Activated CD8-positive, alpha-beta memory T cell treated with anti-CD3 and anti-CD28 coated beads, Interleukin-2, amount 50 U/mL, for 4 hours (primary cell): ENCODE measurements around the gene PHPT1.
"Not testable (repeated sequence)": the region's sequence is repeated elsewhere in the genome, so short reads cannot be mapped to it uniquely, and the experiment has no call there.

Experiments used
- DNase-seq: peaks from one replicate; pipeline ENCODE4 v3.0.0-alpha.2; 2020

Gene PHPT1

GRCh38 chr9:136849038-136849959 lies at the start of gene PHPT1:
TSS of gene PHPT1 (plus strand) at chr9:136849409. CDS start at chr9:136849431, 22 bp downstream.
- peak; percentile 95 for DNase-seq

DNA sequence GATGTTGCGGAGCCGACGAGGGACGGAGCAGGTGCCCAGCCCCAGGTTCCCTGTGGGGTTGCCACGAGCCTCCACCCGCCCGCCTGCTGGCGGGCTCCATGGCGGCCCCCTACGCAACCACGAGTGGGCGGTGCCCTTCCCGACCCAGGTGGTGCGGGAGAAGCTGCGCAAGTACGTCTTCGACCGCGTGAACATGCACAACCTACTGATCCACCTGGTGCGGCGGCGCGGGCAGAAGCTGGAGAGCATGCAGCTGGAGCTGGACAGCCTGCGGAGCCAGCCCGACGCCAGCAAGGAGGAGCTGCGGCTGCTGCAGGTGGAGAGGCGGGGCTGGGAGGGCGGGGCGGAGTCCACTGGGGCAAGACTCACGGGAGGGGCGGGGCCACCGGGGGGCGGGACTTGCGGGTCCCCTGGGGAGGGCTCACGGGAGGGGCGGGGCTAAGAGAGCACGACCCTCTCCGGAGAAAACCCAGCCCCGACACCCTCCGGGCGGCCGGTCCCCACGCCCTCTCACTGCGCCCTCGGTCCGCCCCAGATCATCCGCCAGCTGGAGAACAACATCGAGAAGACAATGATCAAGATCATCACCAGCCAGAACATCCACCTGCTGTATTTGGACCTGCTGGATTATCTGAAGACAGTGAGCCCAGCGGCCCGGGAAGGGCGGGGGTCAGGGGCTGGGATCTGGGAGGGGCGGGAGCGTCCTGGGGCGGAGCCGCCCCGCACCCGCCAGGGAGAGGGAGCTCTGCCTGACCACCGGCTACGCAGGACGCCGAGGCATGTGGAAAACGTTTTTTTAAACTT lies 49.2 kb upstream of the PHPT1 start:
- peak; percentile 94 for DNase-seq

- no peak for DNase-seq
Observed at GRCh38 chr9:136802321-136802720, 46.9 kb upstream of the PHPT1 start.

DNA sequence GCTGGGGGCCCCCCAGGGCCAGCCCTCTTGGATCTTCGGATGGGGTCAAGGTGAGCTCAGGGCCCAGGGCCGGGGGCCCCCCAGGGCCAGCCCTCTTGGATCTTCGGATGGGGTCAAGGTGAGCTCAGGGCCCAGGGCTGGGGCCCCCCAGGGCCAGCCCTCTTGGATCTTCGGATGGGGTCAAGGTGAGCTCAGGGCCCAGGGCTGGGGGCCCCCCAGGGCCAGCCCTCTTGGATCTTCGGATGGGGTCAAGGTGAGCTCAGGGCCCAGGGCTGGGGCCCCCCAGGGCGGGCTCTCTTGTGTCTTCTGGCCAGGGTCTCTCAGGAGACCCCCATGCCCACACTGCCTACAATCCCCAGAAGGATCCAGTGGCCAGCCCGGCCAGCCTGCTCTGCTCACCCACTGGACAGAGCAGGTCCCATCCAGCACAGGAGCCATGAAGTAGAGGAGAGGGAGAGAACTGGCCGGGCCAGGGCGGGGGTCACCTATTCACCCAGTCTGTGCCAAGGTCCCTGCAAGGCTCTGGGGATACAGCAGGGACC lies 46.1 kb upstream of the PHPT1 start:
- not testable (repeated sequence) for DNase-seq

GRCh38 chr9:136803551-136804508 lies 45.4 kb upstream of the PHPT1 start:
- no peak for DNase-seq

DNA sequence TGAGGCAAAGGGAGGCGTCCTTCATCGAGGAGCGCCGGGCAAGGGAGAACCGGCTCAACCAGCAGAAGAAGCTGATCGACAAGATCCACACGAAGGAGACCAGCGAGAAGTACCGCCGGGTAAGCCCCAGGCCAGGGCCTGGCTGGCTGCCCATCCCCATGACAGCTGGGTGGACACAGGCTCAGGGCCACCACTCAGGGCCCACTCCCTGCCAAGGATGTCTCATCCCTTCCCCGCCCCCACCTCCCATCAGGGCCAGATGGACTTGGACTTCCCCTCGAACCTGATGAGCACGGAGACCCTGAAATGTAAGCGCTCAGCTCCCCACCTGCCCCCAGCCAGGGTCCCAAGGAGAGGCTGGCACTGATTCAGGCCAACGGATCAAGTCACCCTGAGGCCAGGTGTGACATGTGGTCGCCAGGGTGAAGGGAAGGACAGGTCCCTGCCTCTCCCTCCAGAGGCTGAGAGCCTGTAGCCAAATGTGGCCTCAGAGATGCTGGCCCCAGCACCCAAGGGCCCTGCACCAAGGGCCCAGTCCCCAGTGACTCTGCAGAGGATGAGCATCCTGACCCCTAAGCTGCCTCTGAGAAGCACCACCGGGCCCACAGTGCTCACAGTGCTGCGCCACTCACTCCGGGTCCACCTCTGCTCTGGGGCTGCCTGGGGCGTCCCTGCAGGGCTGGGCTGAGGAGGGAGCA lies 44.6 kb upstream of the PHPT1 start:
- DNase-seq: no peak

DNA sequence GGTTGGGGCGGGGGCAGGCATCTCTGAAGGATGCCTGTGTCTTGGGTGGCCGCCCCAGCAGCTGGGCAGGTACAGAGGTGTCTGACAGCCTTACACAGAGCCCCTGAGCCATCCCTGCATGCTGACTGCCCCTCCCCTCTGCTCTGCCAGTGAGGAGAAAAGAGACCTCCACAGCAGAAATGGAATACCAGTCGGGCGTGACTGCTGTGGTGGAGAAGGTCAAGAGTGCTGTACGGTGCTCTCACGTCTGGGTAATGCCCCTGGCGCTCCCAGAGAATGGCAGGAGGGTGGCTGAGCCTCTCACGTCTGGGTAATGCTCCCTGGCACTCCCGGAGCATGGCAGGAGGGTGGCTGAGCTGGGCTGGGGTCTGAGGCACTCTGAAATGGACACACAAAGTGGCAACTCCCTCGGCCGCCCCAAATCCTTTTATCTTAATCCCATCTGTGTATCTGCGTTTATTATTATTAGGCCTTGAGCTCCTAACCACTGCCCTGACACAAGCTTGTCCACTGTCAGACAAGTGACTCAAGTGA lies 43.9 kb upstream of the PHPT1 start:
- no peak for DNase-seq

GRCh38 chr9:136806067-136806466 lies 43.1 kb upstream of the PHPT1 start:
- DNase-seq: no peak

- DNase-seq: no peak
Observed at GRCh38 chr9:136806631-136807201, 42.5 kb upstream of the PHPT1 start.

- DNase-seq: peak; percentile 81
Observed at GRCh38 chr9:136807281-136808074, 41.7 kb upstream of the PHPT1 start, which contains the start of gene RABL6. TSS of gene RABL6 (plus strand) at chr9:136807948. CDS start at chr9:136808197, 249 bp downstream.

DNA sequence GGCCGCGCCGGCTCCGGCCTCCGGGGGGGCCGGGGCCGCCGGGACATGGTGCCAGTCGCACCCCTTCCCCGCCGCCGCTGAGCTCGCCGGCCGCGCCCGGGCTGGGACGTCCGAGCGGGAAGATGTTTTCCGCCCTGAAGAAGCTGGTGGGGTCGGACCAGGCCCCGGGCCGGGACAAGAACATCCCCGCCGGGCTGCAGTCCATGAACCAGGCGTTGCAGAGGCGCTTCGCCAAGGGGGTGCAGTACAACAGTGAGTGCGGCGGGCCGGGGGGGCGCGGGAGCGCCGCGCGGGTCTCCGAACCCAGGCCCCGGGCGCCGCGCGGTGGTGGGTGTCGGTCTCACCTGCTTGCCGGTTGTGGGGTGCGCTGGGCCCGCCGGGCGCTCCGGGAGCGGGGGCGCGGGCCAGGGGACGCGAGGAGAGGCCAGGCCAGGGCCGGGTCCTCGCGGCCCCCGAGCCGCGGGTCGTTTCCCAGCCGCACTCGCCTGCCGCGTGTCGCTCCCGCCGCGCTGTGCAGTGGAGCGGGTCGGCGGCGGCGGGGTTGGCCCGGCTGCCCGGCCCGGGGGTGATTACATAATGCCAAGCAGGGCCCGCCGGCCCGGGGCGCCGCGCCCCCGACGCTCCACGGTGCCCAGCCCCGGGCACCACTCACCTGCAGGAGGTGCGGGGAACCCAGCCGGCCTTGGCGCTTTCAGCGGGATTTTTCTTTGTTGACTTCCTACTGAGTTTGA lies 41.0 kb upstream of the PHPT1 start:
- DNase-seq: peak; percentile 62

GRCh38 chr9:136808806-136809158 lies 40.4 kb upstream of the PHPT1 start:
- no peak for DNase-seq

DNA sequence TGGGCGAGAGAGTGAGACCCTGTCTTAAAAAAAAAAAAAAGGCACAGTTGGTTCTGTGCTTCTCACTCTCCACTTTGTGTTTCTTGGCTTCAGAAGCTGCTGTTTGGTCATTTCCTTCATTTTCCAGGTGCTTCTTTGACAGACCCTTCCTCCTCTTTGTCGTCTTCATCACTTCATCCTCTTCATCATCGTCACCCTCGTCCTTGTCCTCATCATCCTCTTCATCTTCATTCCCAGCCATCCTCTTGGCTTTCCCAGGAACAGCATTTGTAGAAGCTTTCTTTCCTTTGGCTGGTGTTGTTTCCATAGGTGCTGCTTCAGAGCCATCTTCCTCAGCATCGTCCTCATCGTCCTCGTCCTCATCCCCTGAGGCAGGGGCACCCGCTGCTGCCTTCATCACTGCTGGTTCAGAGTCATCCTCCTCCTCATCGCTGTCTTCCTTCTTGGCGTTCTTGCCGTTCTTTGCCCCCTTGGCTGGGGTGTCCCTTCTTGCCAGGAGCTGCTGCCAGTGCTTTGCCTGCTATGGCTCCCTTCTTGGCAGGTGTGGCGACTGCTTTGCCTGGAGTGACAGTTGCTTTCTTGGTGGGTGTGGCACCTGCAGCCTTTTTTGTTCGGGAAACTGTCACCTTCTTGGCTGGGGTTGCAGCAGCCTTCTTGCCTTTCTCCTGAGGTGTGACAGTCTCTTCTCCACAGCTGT lies 34.3 kb upstream of the PHPT1 start:
- no peak for DNase-seq

DNA sequence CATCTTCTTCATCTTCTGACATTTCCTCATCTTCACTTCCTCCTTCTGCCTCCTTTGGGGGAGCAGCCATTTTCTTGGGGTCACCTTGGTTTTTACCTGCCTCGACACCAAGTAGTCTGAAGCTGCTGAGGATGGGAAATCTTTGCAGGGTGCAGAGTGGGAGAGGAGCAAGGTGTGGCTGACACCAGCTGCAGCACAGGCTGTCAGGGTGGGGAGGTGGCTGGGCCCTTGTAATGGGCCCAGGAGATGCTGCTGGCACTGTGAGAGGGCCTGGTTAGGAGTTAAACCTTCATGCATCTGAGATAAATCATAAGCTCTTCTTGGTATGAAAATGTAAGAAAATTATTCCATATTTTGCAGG lies 33.8 kb upstream of the PHPT1 start:
- no peak for DNase-seq

DNA sequence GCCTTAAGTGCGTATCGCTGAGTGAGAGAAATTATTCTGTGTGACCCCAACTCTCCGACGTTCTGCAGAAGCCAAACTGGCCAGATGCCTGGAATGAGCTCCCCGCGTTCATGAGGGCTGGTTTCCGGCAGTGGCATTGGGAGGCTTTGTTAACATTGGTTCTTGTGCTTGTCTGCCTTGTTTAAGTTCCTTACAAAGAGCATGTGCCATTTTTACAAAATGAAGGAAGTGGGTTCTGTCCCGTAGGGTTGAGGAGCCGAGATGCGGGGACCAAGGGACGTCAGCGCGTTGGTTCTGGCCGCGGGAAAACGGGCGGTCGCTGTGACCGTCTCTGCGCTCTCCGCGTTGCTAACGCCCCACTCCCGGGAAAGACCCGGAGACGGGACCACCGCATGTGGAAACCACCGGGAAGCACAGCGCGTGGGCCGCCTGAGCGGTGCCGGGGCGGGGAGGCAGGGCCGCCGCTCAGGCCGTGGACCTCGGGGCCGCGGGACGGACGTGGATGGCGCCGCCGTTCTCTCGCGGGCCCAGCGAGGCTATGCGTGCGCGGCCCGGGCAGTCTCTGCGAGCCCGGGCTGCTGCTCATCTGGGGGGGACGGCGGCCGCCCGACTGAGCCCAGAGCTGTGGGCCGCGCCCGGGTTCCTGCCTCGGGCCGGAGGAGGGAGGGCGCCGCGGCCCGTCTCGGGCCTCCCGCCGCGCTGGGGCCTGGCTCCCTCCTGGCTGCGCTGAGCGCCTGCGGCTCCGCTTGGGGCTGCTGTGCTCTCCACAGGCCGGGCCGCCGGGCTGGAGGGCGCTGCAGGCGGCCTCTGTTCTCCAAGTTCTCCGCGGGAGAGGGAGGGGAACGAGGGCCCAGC lies 28.0 kb upstream of the PHPT1 start:
- DNase-seq: no peak

DNA sequence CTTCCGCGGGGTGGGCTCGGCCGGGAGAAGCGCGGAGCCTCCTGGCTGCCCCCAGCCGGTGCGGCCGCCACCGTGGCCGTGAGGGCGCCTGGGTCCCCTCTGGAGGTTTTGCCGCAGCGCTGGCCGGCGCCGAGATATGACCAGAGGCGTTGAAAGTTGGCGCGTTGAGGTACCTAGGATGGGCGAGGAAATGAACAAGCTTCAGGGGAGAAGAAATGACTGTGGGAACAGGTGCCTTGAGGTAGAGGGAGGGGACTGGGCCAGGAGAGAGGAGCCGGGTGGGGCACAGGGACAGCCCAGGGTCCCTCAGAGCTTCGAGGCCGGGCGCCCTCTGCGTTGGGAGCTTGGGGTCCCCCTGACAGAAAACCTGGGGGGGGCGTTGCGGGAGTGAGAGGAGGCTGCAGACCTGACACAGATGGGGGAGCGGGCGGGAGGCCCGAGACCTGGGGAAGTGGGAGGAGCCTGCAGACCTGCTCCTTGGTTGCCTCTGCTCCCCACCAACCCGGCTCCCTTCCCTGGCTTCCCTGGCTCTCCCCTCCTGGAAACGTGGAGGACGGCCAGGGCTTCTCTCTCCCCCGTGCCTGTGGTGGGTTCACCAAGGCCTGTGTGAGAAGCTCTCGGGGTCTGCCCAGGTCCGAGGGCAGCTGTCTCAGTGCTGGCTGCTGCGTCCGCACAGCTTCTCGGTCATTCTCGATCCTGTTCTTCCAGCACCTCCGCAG lies 27.2 kb upstream of the PHPT1 start:
- DNase-seq: no peak
